Breast epithelium (tissue), 3 donors: ENCODE results near the gene KREMEN1.

Experiments
- CTCF ChIP-seq, 3 donors: fragments of 450-650 bp; IDR thresholded peaks; one replicate each; pipeline ENCODE4 v1.5.1; 2016 to 2017; ENCODE audit warnings: antibody characterized with exemption in 3 of 3, mild to moderate bottlenecking in 3 of 3, moderate library complexity in 3 of 3
- POLR2A ChIP-seq: fragments of 450-650 bp; IDR thresholded peaks from one replicate; pipeline ENCODE4 v1.6.1; 2016; ENCODE audit warnings: antibody characterized with exemption, mild to moderate bottlenecking, moderate library complexity
- POLR2AphosphoS5 ChIP-seq, 3 donors: sonication (generic); formaldehyde crosslinking; IDR thresholded peaks; one replicate each; pipeline ENCODE4 v1.6.1; 2017; ENCODE audit warnings: antibody characterized with exemption in 3 of 3

- TF ChIP-seq CTCF (IDR thresholded peaks at IDR 0.05) (no peak), POLR2AphosphoS5 (IDR thresholded peaks at IDR 0.05) (no peak), POLR2A (no peak)
Measured at GRCh38 chr22:29216873-29217666, 144.2 kb downstream of the KREMEN1 start.
